C4-2B (cell line): ENCODE data around the gene CBX2.

Experiments
- CTCF ChIP-seq: fragments of 450-650 bp; conservative IDR thresholded peaks from 2 replicates; pipeline ENCODE4 v1.5.1; 2017; ENCODE audit warnings: mild to moderate bottlenecking
- ZFX ChIP-seq: fragments of 450-650 bp; IDR thresholded peaks from 2 replicates; pipeline ENCODE4 v1.6.1; 2017

GRCh38 chr17:79826841-79827578 lies 49.1 kb downstream of the CBX2 start:
- TF ChIP-seq CTCF = no peak
- TF ChIP-seq ZFX = no peak
